GM04504 (cell line): ENCODE measurements around the gene HHAT.
A peak's percentile ranks its signal among the peaks of the same experiment; 100 is the strongest.

Experiments used
- DNase-seq: peaks from one replicate; pipeline ENCODE4 v3.0.0-alpha.2; 2012; ENCODE audit warnings: low read depth

Gene HHAT

DNA sequence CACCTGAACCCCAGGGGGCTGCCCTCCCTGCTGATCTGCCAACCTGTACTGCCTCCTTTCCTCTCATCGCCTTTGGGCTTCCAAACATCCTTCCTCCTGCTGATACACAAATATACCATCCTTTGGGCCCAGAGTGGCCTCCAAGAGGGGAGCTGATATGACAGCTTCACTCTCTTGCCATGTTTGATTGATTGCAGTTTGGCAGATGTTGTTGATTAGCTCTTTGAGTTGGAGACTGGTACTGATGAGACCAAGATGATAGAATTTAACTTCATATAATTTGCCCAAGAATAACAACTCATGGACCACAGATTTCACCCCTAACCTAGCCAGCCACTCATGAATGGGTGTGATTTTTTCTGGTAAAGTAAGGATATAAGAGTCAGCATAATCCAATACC lies 227.8 kb downstream of the HHAT start:
- no peak for DNase-seq

DNA sequence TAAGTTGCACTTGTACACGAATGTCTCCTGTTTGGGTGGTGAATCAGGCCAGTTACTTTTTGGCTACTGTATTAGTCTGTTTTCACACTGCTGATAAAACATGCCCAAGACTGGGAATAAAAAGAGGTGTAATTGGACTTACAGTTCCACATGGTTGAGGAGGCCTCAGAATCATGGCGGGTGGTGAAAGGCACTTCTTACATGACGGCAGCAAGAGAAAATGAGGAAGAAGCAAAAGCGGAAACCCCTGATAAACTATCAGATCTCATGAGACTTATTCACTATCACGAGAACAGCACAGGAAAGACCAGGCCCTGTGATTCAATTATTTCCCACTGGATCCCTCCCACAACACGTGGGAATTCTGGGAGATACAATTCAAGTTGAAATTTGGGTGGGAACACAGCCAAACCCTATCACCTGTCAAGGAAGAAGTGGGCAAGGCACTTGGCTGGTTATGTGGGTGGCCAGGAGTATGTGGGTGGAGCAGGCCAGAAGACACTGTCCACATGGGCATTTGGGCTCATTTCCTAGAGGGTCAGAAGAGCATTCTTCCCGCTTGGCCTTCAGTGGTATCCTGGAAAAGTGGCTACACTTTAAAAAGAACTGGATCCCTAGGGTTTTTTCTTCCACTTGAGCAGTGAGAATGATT lies 228.8 kb downstream of the HHAT start:
- no peak for DNase-seq

DNA sequence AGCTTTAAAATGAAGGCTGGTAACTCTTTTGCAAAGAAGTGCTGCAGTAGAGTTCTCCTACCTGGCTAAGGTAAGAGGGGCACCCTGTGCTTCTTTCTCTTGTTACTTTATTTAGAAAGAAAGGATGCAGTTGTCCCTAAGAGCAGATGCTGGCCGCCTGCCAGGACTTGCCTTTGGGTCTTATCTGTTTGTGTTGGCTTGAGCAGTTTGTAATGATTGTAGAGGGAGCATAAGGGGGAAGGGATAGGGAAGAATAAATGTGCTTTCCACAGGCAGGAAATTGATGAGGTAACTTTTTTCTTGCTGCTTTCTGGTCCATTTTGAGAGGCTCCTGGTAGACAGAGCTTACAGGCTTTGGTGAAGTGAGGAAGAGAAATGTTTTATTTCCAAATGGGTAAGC lies 229.6 kb downstream of the HHAT start:
- no peak for DNase-seq

DNA sequence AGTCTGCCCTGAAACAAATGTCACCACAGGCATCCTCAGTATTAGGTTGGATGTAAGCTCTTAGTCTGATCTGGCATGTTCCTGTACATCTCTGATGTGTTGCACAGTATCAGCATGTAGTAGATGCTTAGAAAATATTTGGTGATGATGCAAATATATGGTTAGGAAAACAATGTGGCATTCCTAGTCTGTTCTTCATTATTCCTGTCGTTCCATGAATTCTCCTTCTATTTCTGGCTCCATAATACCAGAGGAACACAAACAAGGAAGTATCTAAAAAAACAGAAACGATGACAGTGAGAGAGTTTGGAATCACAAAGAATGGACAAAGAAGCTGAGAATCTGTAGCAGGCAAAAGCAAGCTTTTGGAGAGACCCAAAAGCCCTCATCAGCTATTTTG lies 236.6 kb downstream of the HHAT start:
- DNase-seq, result no peak

DNA sequence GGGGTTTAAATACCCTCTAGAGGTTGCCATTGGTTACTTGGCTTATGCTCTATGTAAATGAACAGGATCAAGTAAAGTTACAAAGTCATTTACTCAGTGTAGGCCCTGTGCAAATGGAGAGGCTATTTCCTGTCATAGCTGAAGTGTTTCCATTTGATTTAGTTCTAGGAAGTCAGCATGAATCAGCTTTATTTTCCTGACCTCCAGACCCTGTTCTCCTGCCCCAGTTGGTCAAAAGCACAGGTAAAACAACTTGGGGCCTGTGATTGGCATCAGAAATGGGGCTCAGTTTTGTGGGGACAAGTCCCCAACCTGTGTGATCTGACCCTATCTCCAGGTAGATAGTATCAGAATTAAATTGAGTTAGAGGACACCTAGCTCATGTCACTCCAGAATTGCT lies 239.9 kb downstream of the HHAT start:
- no peak for DNase-seq

DNA sequence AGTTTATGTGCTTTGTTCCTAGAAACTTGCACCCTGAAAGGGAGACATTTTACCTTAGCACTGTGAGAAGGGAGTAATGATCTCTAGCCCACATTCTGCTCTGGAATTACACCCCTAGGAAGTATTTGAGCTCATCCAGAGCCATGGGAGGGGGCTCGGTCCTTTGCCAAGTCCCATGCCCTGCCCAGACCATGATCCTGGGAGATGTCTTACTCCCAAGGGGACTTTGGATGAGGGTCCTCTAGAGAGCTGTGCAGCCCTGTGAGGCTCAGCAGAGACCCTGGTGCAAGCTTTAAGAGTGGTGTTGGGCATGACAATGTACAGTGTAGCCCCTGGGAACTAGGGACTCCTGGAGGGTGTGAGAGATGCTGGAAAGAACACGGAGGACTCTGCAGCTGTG lies 241.4 kb downstream of the HHAT start:
- DNase-seq, result no peak

DNA sequence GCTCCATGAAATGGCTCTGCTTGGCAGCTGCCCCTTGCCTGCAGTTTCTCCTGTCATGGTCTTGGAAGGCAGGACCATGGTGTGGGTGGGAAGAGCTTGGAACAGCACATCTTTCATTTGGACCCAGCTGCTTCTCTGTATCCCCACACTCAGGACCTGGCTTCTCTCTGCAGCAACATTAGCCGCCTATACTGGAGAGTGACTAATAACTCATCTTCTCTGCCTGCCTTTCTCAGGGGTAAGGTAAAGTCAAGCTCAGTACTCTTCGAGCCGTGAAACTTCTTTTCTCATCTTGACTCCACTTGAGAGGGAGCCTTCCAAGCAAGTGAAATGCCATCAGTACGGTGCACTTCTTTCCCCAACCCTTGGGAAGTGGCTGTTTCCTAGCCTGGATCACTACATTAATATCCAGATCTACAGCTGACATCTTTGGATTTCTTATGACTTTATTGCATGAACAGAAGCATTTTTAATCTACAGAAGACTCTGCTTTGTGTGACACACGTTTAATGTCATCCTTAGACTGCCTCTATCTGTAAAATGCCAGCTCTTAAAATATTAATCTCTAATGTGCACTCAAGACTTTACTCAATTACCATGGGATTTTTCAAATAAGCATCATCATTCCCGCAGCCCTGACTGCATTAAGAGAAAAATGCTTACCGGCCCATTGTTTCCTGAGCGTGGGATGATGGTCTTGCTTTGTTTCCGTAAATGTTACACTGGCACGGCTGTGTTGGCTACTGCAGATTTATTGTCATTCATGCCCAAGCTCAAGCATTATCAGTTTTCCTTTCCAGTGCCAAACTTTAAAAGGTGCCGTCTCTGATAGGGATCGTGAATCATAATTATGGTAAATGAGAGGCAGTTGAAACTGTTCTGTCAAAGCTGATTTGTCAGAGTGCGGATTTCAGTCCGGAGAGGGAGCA lies 242.9 kb downstream of the HHAT start:
- no peak for DNase-seq

DNA sequence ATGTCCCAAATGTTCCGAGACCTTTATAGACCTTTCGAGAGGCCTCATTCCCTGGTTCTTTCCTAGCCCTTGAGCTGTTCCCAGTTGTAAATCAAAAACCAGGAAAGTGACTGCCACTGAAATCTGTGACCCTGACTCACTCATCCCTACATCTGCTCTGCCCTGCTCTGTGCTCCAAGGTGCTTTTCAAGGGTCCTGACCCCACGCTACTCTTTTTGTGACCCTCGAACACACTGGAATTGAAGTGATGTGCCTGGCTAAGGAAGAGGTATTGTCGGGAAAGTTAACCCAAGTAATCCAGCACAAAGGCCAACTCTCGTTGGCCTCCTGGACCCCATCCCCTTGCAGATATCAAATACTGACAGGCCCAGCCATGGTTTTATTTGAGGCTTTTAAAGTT lies 244.4 kb downstream of the HHAT start:
- DNase-seq, result no peak

DNA sequence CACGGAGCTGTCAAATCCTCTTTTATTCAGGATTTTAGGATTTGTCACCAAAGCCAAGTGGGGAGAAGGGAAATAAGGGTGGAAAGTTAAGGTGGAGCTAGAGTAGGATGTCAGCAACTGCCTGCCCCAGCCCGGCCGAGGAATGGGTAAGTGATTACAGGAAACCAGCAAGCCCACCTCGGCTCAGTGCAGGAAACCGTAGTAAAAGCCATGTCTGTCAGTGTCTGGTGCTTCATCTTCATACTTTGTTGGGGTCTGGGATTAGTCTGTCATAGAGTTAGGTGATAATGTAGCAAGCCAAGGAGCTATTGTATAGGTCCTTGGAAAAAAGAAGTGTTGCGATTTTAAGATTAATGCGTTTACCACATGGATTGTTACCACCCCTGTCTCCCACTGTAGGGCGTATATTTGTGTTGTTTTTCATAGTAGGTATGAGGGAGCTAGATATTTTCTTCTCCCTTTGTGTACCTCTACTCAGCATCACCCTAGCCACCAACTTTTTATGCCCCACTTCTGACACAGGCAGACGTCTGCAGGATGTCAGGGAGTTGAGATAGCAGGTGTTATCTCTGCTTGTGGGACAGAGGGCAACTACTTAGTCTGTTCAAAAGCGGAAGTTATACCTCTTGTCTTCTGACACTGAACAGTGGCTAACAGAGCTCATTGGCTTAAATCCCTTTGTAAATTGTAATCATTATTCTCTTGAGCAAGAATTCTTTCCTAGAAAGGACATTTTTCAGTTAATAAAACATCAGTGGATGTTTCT lies 253.7 kb downstream of the HHAT start:
- DNase-seq, result no peak

DNA sequence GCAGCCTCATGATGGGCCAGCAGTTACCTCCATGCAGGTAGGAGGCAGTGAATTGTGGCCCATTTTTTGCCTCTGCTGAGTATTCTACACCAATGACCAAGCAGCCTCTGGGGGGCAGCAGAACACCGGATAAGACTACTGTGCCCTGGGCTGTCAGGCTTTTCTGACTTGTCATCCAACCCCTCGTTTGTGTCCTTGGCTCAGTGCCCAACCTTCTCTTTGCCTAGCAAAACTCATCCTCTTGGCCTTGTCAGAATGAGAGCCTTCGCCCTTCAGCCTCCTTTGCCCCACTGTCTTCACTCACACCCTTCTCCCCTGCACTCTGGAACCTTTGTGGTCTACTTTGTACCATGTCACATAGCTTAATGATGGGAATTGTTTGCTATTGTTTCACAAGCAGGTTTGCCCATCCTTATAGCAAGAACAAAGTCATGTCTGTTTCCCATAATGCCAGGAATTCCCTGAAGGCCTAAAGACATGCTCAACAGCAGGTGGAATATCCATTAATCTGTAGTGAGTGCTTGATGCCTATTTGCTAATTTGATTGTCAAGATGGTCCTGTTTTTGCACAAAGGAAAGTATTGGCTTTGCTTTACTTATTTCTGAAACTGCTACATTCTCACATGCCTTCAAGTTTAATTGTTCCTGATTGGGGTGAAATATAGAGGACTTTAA lies 255.9 kb downstream of the HHAT start:
- peak; percentile 57 for DNase-seq

DNA sequence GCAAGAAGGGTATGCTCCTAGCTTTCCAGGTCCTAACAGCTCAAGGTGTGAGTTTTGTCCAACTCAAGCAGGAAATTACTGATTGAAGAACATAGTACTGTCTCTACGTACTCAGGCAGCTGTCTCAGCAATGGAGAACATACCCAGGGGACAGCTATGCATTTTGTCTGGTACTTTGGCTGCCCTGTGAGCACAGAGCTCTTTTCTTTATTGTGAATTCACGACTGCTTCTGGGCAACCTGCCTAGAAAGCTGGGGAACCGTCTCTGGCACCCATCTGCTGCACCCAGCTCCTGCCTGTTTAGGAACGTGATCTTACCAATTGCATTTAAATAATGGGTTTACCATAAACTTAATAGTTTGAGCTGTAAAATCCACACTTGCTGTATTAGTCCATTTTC lies 258.1 kb downstream of the HHAT start:
- no peak for DNase-seq

DNA sequence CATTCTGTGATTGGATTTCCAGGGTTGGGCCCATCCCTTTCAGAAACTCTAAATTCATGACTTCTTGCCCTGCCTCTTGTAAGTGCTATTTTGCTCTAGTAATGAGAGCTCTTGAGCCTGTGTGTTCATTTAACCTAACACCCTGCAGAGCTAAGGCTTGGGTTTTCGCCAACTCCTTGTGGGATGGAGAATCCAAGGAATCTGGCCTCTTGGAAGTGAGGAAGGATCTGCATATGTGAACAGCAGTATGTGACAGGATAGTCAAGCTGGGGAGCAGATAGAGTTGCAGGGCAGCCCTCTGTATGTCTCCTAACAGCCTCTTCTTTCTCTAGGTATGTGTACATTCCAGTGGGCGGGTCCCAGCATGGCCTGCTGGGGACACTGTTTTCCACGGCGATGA lies 258.9 kb downstream of the HHAT start:
- peak; percentile 37 for DNase-seq

DNA sequence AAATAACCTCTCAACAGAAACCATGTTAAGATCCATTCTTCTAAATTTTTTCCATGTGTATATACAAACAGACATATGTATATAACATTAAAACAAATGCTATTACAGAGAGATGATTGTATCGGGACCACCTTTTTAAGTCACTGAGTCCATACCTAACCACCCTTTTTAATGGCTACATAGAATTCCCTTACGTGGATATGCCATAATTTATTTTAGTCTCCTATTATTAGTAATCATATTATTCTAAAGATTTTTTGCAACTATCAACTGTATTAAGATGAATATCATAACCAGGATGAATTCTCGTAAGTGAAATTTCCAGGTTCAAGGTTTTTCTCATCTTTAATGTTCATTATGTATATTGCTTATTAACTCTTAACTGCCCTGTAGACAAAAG lies 259.7 kb downstream of the HHAT start:
- no peak for DNase-seq

DNA sequence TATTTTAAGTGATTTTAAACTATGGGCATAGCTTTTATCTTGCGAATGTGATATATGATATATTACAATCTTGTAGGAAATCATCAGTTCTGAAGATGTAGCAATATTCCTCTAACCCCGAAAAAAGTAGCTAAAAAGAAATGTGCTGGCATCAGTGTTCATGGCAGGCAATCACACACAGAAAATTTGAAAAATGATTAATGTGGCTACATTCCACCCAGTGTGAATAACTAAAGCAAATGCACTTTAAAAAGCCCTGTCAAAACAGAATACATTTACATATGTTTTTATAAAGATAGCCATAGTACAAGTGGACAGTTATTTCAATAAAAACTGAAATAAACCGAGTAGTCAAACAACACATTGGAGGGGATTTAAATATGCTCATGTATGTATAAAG lies 260.2 kb downstream of the HHAT start:
- DNase-seq, result no peak

DNA sequence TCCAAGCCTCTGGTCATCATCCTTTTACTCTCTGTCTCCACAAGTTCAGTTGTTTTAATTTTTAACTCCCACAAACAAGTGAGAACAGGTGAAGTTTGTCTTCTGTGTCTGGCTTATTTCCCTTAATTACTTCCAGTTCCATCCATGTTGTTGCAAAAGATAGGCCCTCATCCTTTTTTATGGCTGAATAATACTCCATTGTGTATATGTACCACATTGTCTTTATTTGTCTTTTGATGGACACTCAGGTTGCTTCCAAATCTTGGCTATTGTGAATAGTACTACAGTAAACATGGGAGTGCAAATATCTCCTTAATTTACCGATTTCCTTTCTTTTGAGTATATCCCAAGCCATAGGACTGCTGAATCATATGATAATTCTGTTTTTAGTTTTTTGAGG lies 262.5 kb downstream of the HHAT start:
- no peak for DNase-seq

DNA sequence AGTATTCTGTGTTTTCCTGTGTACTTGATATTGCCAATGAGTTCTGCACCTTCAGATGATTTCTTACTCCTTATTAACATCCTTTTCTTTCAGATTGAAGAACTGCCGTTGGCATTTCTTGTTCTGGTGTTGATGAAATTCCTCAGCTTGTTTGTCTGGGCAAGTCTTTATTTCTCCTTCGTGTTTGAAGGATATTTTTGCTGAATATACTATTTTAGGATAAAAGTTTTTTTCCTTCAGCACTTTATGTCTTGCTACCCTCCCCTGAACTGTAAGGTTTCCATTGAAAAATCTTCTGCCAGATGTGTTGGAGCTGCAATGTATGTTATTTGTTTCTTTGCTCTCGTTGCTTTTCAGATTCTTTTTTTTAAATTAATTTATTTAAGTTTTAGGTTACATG lies 265.9 kb downstream of the HHAT start:
- no peak for DNase-seq

DNA sequence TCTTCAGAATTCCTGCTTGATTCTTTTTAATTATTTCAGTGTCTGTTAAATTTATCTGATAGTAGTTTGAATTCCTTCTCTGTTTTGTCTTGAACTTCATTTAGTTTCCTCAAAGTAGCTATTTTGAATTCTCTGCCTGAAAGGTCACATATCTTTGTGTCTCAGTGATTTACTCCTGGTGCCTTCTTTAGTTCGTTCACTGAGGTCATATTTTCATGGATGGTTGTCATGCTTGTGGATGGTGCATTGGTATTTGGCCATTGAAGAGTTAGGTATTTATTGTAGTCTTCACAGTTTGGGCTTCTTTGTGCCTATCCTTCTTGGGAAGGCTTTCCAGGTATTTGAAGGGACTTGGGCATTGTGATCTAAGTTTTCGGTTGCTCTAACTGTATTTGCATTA lies 267.9 kb downstream of the HHAT start:
- DNase-seq, result no peak

DNA sequence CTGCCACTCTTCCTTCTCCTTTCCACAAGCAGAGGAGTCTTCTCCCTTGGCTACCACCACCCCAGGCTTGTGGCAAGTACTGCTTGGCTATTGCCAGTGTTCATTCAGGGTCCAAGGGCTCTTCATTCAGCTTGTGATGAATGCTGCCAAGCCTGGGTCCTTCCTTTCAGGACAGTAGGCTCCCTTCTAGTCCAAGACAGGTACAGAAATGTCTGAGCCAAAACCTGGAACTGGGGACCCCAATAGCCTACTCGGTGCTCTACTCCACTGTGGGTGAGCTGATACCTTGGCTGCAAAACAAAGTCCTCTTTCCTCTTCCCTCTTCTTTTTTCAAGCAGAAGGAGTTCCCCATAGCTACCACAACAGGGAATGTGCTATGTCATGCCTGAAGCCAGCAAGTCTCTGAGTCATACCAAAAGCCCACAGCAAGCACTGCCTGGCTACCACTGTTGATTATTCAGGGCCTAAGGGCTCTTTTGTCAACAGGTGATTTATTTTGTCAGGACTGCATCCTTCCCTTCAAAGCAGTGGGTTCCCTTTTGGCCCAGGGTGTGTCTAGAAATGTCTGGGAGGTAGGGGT lies 268.9 kb downstream of the HHAT start:
- peak; percentile 87 for DNase-seq

DNA sequence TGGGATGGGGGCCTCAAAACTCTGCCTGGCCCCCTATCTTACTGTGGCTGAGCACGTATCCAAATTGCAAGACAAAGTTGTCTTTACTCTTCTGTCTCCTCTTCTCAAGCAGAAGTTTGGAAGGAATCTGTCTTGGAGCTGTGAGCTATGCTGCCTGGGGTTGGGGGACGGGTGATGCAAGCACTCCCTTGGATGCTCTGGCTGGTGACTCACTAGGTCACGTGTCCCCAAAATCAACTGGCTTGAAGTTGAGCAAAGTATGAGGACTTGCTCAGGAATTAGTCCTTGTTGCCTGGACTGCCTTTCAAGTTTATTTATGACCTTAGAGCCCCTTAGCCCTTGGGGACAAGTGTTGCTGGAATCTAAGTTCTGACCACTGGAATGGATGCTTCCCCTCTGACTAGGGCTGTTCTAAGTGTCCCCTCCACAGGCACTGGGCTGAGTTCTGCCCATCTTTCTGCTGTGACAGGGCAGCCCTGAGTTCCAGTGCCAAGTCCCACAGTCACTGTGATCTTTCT lies 269.5 kb downstream of the HHAT start:
- DNase-seq, result peak; percentile 94

DNA sequence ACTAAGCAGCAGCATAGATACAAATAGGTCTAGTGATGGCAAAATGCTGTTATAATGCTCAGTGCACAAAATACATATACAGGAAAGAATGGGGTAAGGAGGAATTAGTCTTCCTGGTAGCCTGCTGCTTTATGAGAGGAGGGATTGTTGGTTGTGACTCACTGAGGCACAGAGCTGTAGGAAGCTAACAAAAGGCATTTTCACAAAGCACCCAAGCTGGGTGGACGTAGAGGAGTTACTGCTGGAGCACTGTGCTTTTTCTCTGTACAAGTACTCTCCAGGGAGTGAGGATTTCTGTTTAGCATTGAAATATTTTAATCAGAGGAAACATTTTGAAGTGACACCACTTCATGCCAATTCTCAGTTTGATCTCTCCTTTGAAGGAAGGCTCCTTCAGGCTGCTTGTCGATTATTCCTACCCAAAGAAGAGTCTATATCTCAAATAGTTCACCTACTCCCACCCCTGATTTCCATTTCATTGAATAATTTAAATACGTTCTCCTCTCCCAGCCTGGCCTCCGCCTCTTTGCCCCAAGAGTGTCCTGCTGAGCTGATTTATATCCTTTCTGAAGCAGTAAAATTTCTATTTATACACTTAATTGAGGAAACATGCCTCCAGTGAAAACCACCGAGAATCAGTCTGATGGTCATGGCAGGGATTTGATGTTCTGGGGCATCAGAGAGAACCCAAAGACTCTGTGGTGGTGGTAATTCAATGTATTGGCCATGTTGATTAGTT lies 271.9 kb downstream of the HHAT start:
- no peak for DNase-seq

DNA sequence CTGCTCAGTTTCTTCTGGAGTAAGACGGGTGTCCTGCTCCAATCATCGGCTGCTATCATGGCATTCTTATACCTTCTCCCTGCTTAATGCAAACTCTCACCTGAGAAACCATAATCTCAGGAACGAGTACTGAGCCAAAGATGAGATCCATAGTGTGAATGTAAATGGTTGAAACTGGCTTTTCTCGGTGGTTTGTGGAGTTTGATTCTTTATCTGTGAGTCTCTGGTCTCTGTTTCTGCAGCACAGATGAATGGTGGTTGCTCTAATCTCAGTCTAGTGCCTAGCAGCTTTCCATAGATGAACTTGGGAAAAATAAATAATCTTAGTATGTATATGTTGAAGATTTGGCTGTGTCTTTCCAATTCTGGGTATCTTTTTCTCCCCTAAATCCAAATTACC lies 274.4 kb downstream of the HHAT start:
- no peak for DNase-seq
